Measurements from ENCODE around the gene IGF2.

GRCh38 chr11:2102883-2103213, 36.3 kb downstream of the IGF2 start:
- TF ChIP-seq CTCF (IDR thresholded peaks at IDR 0.05; ENCODE audit: insufficient read depth, low read depth, low read length) (no peak), EZH2 (IDR thresholded peaks at IDR 0.05; ENCODE audit: insufficient read depth, low read length) (no peak)

Measured in astrocyte (in vitro differentiated cells and primary cell).